Keratinocyte (primary cell): ENCODE results near the gene ABCA10. TPM values are rescaled to one million over a fixed set of nuclear protein-coding genes. Genes with fewer than 3 reads are reported as not detected.

Experiments
- DNase-seq: peaks from one replicate; pipeline ENCODE4 v3.0.0-alpha.2; 2011; ENCODE audit warnings: low read depth, missing footprints, low spot score
- FAIRE-seq: peaks from 2 replicates; lab custom pipeline; 2011; peaks lifted over from hg19 to GRCh38; lab: Jason Lieb, UNC
- H2AFZ ChIP-seq: 2 replicates; pipeline ENCODE4 v1.6.0; 2012; ENCODE audit warnings: low read length, control low read depth, inconsistent platforms; ENCODE audit not compliant: control insufficient read depth
- H3K27ac ChIP-seq: 2 replicates; pipeline ENCODE4 v1.5.1; 2011; ENCODE audit warnings: low read length; ENCODE audit not compliant: control insufficient read depth, insufficient read depth
- H3K27me3 ChIP-seq: 3 replicates; pipeline ENCODE4 v1.6.0; 2011; ENCODE audit warnings: low read length; ENCODE audit not compliant: control insufficient read depth, insufficient read depth; ENCODE audit errors: extremely low read depth
- H3K36me3 ChIP-seq, 2 experiments: 2 replicates in 1 of 2; 3 replicates in 1 of 2; pipeline ENCODE4 v1.5.1; 2011; ENCODE audit warnings: low read length in 2 of 2, mild to moderate bottlenecking in 1 of 2; ENCODE audit not compliant: control insufficient read depth in 2 of 2, insufficient read depth in 2 of 2; ENCODE audit errors: extremely low read depth in 1 of 2
- H3K4me1 ChIP-seq: 3 replicates; pipeline ENCODE4 v1.5.1; 2011; ENCODE audit warnings: low read length; ENCODE audit not compliant: control insufficient read depth, insufficient read depth; ENCODE audit errors: extremely low read depth
- H3K4me2 ChIP-seq: 3 replicates; pipeline ENCODE4 v1.6.0; 2011; ENCODE audit warnings: low read depth, low read length; ENCODE audit not compliant: control insufficient read depth, insufficient read depth; ENCODE audit errors: extremely low read depth
- H3K4me3 ChIP-seq, 3 experiments: fragments of 200-600 bp in 1 of 3; sonication (generic) in 1 of 3; 2 replicates in 2 of 3; 3 replicates in 1 of 3; pipeline ENCODE4 v1.5.1; 2011 to 2016; ENCODE audit warnings: low read length in 3 of 3, mild to moderate bottlenecking in 3 of 3, control low read depth in 2 of 3, inconsistent platforms in 1 of 3, low read depth in 1 of 3, mixed read lengths in 1 of 3, mixed run types in 1 of 3, moderate library complexity in 1 of 3; ENCODE audit not compliant: control insufficient read depth in 2 of 3, insufficient read depth in 2 of 3; ENCODE audit errors: extremely low read depth in 1 of 3
- H3K79me2 ChIP-seq: 2 replicates; pipeline ENCODE4 v1.6.0; 2012; ENCODE audit warnings: low read length; ENCODE audit not compliant: control insufficient read depth, insufficient read depth
- H3K9ac ChIP-seq: 3 replicates; pipeline ENCODE4 v1.6.0; 2011; ENCODE audit warnings: low read length; ENCODE audit not compliant: control insufficient read depth, insufficient read depth; ENCODE audit errors: extremely low read depth
- H3K9me1 ChIP-seq: 3 replicates; pipeline ENCODE4 v1.6.0; 2011; ENCODE audit warnings: low read length; ENCODE audit not compliant: control insufficient read depth, insufficient read depth; ENCODE audit errors: extremely low read depth
- H3K9me3 ChIP-seq: 2 replicates; pipeline ENCODE4 v1.5.1; 2012; ENCODE audit warnings: low read depth, low read length; ENCODE audit not compliant: control insufficient read depth
- H4K20me1 ChIP-seq: 3 replicates; pipeline ENCODE4 v1.6.0; 2011; ENCODE audit warnings: low read length; ENCODE audit not compliant: control insufficient read depth, insufficient read depth; ENCODE audit errors: extremely low read depth
- CTCF ChIP-seq, 3 experiments: IDR thresholded peaks in 1 of 3; conservative IDR thresholded peaks in 1 of 3; optimal IDR thresholded peaks in 1 of 3; 2 replicates in 2 of 3; 3 replicates in 1 of 3; pipeline versions ENCODE3 to v1.5.1; 2011; ENCODE audit warnings: low read length in 3 of 3, mild to moderate bottlenecking in 3 of 3, moderate library complexity in 2 of 3, control low read depth in 1 of 3, inconsistent platforms in 1 of 3; ENCODE audit not compliant: insufficient read depth in 2 of 3; ENCODE audit errors: extremely low read depth in 1 of 3
- EZH2 ChIP-seq: IDR thresholded peaks from one replicate; pipeline ENCODE4 v1.6.1; 2012; ENCODE audit warnings: inconsistent platforms, mild to moderate bottlenecking, low read length, moderate library complexity
- dilution Hi-C: fragments of 300-500 bp; cut with MboI; formaldehyde crosslinking; loops from one replicate; pipeline ENCODE4 v1.7.0; 2020; ENCODE audit warnings: low sequenced_read_pairs; ENCODE audit not compliant: extremely low pct_ligation_motif_present
- polyA plus RNA-seq, 5 experiments: library from polyadenylated mRNA; depleted of rRNA in 3 of 5; stranded (reverse) in 3 of 5; stranded (forward) in 1 of 5; unstranded in 1 of 5; fragments of >200 nt; gene quantifications; 1 replicate in 1 of 5; 2 replicates in 3 of 5; 3 replicates in 1 of 5; pipeline versions ENCODE4 v1.2.1 to v1.2.3, GENCODE V29; 2011 to 2012; ENCODE audit warnings: missing spikeins in 2 of 5, low read depth in 1 of 5, low replicate concordance in 1 of 5

Gene ABCA10
- polyA plus RNA-seq, 1 donor (not counting 4 experiments of a cell fraction or from before 2014, with no cell fraction given) = 0.46 TPM

- DNase-seq = no peak
- Histone ChIP-seq H3K9ac (no peak overlapping the region), H3K4me2 (no peak overlapping the region), H3K4me1 (no peaks in the 10 kb centered on the region), H3K9me3 (no peaks in the 10 kb centered on the region), H3K79me2 (no peaks in the 10 kb centered on the region), H2AFZ (no peak overlapping the region), H4K20me1 (no peaks in the 10 kb centered on the region), H3K27me3 (no peaks in the 10 kb centered on the region), H3K36me3 (no peaks in the 10 kb centered on the region), H3K27ac (no peak overlapping the region), H3K9me1 (no peaks in the 10 kb centered on the region), H3K4me3 (no peak overlapping the region)
- no peak for FAIRE-seq
- TF ChIP-seq CTCF (optimal IDR thresholded peaks at IDR 0.05 in 1 of 3, IDR thresholded peaks at IDR 0.05 in 1 of 3, conservative IDR thresholded peaks at IDR 0.05 in 1 of 3; ENCODE audit: extremely low read depth in 1 of 3, insufficient read depth in 2 of 3, low read length in 3 of 3) (no peak), EZH2 (no peak)
- dilution Hi-C loops = no loop called here
Measured at GRCh38 chr17:69192754-69193153, 35.9 kb downstream of the ABCA10 start.

GRCh38 chr17:69188796-69189195 lies 39.8 kb downstream of the ABCA10 start:
- Histone ChIP-seq H3K9ac (no peak overlapping the region), H3K27ac (no peak overlapping the region), H3K27me3 (no peaks in the 10 kb centered on the region), H3K79me2 (no peaks in the 10 kb centered on the region), H3K9me3 (no peaks in the 10 kb centered on the region), H4K20me1 (no peaks in the 10 kb centered on the region), H3K4me3 (no peak overlapping the region), H2AFZ (no peak overlapping the region), H3K4me1 (no peaks in the 10 kb centered on the region), H3K9me1 (no peaks in the 10 kb centered on the region), H3K36me3 (no peaks in the 10 kb centered on the region), H3K4me2 (no peak overlapping the region)
- TF ChIP-seq EZH2 (no peak), CTCF (optimal IDR thresholded peaks at IDR 0.05 in 1 of 3, IDR thresholded peaks at IDR 0.05 in 1 of 3, conservative IDR thresholded peaks at IDR 0.05 in 1 of 3; ENCODE audit: extremely low read depth in 1 of 3, insufficient read depth in 2 of 3, low read length in 3 of 3) (no peak)
- FAIRE-seq (no peak), DNase-seq (no peak)
- dilution Hi-C loops = no loop called here
